ENCODE results near the gene CUX1. TPM values are rescaled to one million over a fixed set of nuclear protein-coding genes. Genes with fewer than 3 reads are reported as not detected.
A peak's percentile ranks its signal among the peaks of the same experiment; 100 is the strongest.

The CUX1 gene
- polyA plus RNA-seq, 10 donors: 32.2 to 51.8 (median 40.3) TPM

GRCh38 chr7:102234801-102235550 is 417.6 kb downstream of the CUX1 start:
- no peak for DNase-seq

- no peak for DNase-seq
Measured at GRCh38 chr7:102236102-102236501, 418.7 kb downstream of the CUX1 start.

- DNase-seq: peak; percentile 45 to 80 (median 57)
Measured at GRCh38 chr7:102236592-102237287, 419.3 kb downstream of the CUX1 start.

- DNase-seq: no peak
Measured at GRCh38 chr7:102239206-102239820, 421.9 kb downstream of the CUX1 start.

GRCh38 chr7:102241431-102241830 is 424.0 kb downstream of the CUX1 start:
- no peak for DNase-seq

- no peak for DNase-seq
Measured at GRCh38 chr7:102244601-102245000, 427.2 kb downstream of the CUX1 start.

GRCh38 chr7:102248081-102248455 is 430.6 kb downstream of the CUX1 start:
- DNase-seq: no peak

GRCh38 chr7:102248456-102249395 is 431.3 kb downstream of the CUX1 start:
- no peak for DNase-seq

- DNase-seq: no peak
Measured at GRCh38 chr7:102251531-102252365, 434.3 kb downstream of the CUX1 start.

- no peak for DNase-seq
Measured at GRCh38 chr7:102252366-102252982, 435.0 kb downstream of the CUX1 start.

GRCh38 chr7:102253066-102253972 is 435.9 kb downstream of the CUX1 start:
- DNase-seq: no peak

- DNase-seq: peak; percentile 59 to 80 (median 73)
Measured at GRCh38 chr7:102253973-102254370, 436.5 kb downstream of the CUX1 start.

GRCh38 chr7:102254521-102254920 is 437.1 kb downstream of the CUX1 start:
- DNase-seq: no peak

GRCh38 chr7:102255501-102255900 is 438.1 kb downstream of the CUX1 start:
- no peak for DNase-seq

GRCh38 chr7:102255916-102256315 is 438.5 kb downstream of the CUX1 start:
- no peak for DNase-seq

GRCh38 chr7:102258073-102258748 is 440.8 kb downstream of the CUX1 start:
- no peak for DNase-seq

- no peak for DNase-seq
Measured at GRCh38 chr7:102258749-102259107, 441.3 kb downstream of the CUX1 start.

GRCh38 chr7:102260856-102261255 is 443.4 kb downstream of the CUX1 start:
- peak in 1 of 3 donors; percentile 60 for DNase-seq

- no peak for DNase-seq
Measured at GRCh38 chr7:102261451-102261850, 444.0 kb downstream of the CUX1 start.

All from muscle of back (tissue), 11 donors.